Hematopoietic multipotent progenitor cell treated with erythropoietin and hydrocortisone succinate and interleukin-3 and kit ligand, for 15 days (in vitro differentiated cells): Measurements from ENCODE around the gene MR1.

Experiments
- DNase-seq: peaks from one replicate; pipeline ENCODE4 v3.0.0-alpha.2; 2015; ENCODE audit warnings: low spot score

The MR1 gene

GRCh38 chr1:181033799-181034451, at the start of gene MR1:
TSS of gene MR1 (plus strand) at chr1:181033983. CDS start at chr1:181034008, 25 bp downstream.
- peak; percentile 96 for DNase-seq

GRCh38 chr1:180988253-180988752, 45.5 kb upstream of the MR1 start:
- DNase-seq: no peak

- no peak for DNase-seq
Observed at GRCh38 chr1:180994262-180994661, 39.5 kb upstream of the MR1 start.

GRCh38 chr1:180997843-180998504, 35.8 kb upstream of the MR1 start:
- no peak for DNase-seq

GRCh38 chr1:181001091-181001780, 32.5 kb upstream of the MR1 start:
- DNase-seq: no peak

DNA sequence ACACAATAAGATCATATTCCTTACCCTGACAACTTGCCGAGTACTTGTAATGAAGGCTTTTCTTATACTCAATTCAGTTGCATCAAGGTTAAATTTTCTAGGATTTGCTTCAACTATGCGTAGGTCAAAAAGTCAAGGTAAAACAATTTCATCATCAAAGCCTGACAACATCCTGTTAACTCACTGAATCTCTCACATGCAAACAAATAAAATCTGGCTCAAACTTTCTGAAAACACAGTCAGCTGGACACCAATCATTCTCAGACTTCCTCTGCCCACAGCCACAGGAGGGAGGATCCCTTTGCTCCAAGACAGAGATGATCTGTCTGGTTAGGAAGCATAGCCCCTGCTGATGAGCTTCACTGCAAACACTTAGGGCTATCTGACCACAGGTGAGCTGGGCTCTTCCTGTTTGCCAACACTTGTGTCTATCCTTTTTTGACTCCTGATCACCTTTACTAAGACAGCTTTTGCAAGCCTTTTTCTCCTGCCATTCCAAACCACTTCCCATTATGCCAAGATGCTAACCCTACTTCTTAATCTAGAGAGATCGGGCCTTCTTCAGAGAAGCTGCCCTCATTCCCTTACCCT, 31.1 kb upstream of the MR1 start:
- DNase-seq: no peak

GRCh38 chr1:181010789-181011188, 23.0 kb upstream of the MR1 start:
- no peak for DNase-seq

DNA sequence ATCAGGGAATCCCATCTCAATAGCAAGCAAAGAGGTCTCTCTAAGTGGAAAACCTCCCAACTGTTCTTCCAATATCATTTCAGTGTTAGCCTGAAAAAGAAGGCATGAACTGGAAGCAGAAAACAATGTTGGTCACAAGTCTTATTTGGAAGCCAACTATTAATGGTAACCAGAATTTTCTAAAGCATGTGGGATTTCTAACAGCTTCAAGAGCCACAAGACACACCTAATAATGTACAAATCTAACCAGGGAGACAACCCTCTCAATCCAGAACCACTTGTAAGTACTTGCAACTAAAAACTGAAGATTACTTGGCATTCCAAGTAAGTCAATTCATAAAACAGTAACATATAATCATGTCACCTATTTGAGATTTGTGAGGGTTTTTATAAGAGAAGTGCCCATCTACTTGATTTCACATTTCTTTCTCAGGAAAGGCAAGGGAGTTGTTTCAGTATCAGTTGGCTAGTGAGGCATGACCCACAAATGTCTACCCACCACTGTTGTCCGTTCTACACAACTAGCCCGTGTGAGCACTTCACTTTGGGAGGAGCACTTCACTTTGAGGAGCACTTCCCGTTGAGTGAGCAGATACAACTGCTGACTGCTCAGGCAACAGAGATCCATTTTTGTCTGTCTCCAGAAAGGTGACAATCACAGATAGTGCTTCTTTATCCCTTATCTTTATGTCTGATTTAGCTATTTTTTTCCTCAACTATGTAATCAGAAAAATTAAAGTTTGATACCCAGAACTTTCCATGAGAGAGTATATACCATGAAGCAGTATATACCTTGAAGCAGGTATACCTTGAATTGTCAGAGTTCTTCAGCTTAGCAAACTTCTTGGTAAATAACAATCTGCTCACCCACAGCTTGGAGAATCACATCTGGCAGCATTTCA, 22.2 kb upstream of the MR1 start:
- DNase-seq: no peak

GRCh38 chr1:181012203-181012745, 21.5 kb upstream of the MR1 start:
- DNase-seq: no peak

- DNase-seq: no peak
Observed at GRCh38 chr1:181013144-181013543, 20.6 kb upstream of the MR1 start.

DNA sequence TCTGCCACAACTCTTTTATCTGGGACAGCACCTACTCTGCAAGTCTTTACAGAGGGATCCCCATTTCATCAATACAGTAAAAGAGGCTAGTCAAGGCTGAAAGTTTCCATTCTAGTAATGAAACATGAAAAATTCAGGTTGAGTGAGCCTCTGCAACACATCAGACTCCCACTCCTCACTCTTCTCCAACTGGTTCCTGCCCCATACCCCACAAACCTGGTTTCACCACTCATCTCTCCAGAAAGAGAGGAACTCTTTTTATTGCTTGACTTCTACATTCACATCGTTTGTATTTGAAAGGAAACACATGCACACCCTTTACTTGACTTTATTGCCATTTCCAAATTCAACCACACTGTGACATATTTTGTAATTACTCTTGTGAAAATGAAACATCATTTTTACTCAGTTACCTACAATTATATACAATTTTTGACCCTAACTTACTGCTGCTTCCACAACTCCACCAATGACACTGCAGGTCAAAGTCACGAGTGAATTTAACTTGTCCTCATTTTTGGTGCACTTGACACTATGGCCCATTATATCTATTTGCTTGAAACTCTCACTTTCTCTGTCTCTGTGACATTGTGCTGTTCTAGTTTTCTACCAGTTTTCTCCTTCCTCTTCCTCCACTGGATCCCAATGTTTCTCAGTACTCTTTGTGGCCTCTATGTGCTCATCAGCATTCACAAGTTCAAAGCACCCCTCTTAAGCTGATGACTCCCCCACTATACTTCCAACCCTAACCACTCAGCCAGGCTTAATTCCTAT, 19.1 kb upstream of the MR1 start:
- no peak for DNase-seq

DNA sequence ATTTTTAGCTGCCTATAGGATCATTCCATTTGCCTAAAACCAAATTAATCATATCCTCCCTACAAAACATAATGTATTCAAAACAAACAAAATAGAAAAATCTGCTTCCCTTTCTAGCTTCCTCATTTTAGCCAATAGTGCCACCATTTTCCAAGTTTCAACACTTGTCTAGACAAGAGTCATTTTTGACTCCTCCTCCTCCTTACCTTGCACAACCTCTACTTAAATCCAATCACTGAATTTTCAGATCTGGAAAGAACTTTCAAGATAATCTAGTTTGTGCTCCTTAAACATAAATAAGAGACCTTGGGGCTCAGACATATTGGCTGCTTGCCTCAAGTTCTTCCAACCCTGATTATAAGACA, 18.6 kb upstream of the MR1 start:
- DNase-seq: no peak

- DNase-seq: no peak
Observed at GRCh38 chr1:181016563-181016962, 17.2 kb upstream of the MR1 start.

- DNase-seq: no peak
Observed at GRCh38 chr1:181018901-181019681, 14.7 kb upstream of the MR1 start.

DNA sequence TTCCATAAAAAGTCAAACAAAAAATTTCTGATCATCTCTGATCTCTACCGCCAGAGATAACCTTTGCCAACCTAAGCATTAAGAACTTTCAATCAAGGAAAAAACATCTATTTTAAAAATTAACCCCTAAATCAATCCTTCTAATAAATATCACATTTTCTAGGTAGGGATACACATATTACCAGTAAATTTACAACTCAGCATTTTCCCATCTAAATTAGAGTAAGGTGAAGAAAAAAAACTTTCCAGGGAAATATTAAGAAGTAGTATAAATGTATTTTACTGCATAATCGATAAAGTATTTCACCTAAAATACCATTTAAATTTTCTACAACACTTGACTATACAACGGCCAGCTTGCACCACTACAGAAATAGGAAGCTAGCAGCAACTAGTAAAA, 12.6 kb upstream of the MR1 start:
- DNase-seq: no peak

- DNase-seq: peak; percentile 21
Observed at GRCh38 chr1:181021811-181022434, 11.9 kb upstream of the MR1 start.

- no peak for DNase-seq
Observed at GRCh38 chr1:181023265-181024057, 10.3 kb upstream of the MR1 start.

DNA sequence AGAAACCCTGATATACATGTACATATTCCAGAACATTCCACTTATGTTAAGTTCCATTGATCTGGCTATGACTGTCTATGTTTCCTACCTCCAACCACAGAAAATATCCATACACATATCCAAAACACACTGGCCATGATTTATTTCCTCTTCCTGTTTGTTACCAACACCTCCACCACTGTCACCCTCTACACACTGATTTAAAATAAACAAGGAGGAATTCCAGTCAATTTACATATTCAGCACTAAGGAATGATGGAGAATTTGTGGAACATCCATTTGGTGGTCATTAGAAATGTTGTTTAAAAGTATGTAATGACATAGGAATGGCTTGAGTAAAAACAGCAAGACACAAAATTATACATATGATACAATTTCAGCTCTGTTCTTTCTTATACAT, 5.6 kb upstream of the MR1 start:
- no peak for DNase-seq

GRCh38 chr1:181028615-181029014, 5.2 kb upstream of the MR1 start:
- DNase-seq: no peak
